K562 (cell line): ENCODE measurements around the gene PRKD2. TPM values are rescaled to one million over a fixed set of nuclear protein-coding genes. Genes with fewer than 3 reads are reported as not detected.

Experiments
- ATAC-seq: fragments of 200-7000 bp; cut with Tn5 transposase; 3 replicates; pipeline ENCODE4 v1.9.1; 2020; ENCODE audit warnings: moderate library complexity
- BruUV-seq: library from RNA; stranded (reverse); fragments of 400-500 nt; replicated peaks from 2 replicates; lab custom pipeline; 2021; lab: Mats Ljungman, UMichigan
- CTCF ChIA-PET: fragments of 300-600 bp; formaldehyde crosslinking; extraction: SDS; loops from one replicate; lab custom pipeline; 2021; ENCODE audit warnings: low intra/inter-chr PET ratio; lab: Yijun Ruan, JAX
- POLR2A ChIA-PET: fragments of 300-600, 350-650 bp; sonication (Branson Sonifier 250); formaldehyde crosslinking; extraction: SDS; loops from one replicate; lab custom pipeline; 2021; ENCODE audit warnings: antibody characterized with exemption, inconsistent platforms; lab: Yijun Ruan, JAX
- DNase-seq, 4 experiments: peaks; one replicate each; pipeline versions ENCODE4 v3.0.0 to v3.0.0-alpha.2; 2011 to 2018; ENCODE audit warnings: low spot score in 3 of 4, mixed read lengths in 3 of 4; ENCODE audit errors: extremely low read depth in 1 of 4
- FAIRE-seq: peaks from 2 replicates; lab custom pipeline; 2011; peaks lifted over from hg19 to GRCh38; lab: Jason Lieb, UNC
- H2AFZ ChIP-seq: 2 replicates; pipeline ENCODE4 v1.6.0; 2011; ENCODE audit warnings: low read depth, low read length, control low read depth, inconsistent platforms
- H3K27ac ChIP-seq: fragments of 200-600 bp; 3 replicates; pipeline ENCODE4 v1.8.0; 2011; ENCODE audit warnings: low read depth, mild to moderate bottlenecking, control low read depth, inconsistent platforms, low read length, moderate library complexity, mixed read lengths; ENCODE audit errors: extremely low read depth
- H3K27me3 ChIP-seq, 2 experiments: fragments of 300-600 bp in 1 of 2; 2 replicates in 1 of 2; 3 replicates in 1 of 2; pipeline versions ENCODE4 v1.6.0 to v1.8.0; 2011; ENCODE audit warnings: inconsistent platforms in 2 of 2, low read length in 2 of 2, mild to moderate bottlenecking in 1 of 2, mixed read lengths in 1 of 2, moderate library complexity in 1 of 2; ENCODE audit not compliant: control insufficient read depth in 2 of 2, insufficient read depth in 2 of 2
- H3K36me3 ChIP-seq: fragments of 300-600 bp; 3 replicates; pipeline ENCODE4 v1.8.0; 2011; ENCODE audit warnings: mild to moderate bottlenecking, low read length, inconsistent platforms; ENCODE audit not compliant: control insufficient read depth, insufficient read depth
- H3K4me1 ChIP-seq, 2 experiments: fragments of 200-600 bp in 1 of 2; replicated peaks in 1 of 2; 2 replicates in 1 of 2; 3 replicates in 1 of 2; pipeline versions ENCODE4 v1.5.1 to v1.8.0; 2011; ENCODE audit warnings: inconsistent platforms in 2 of 2, low read length in 2 of 2, mild to moderate bottlenecking in 1 of 2, mixed read lengths in 1 of 2, moderate library complexity in 1 of 2; ENCODE audit not compliant: control insufficient read depth in 2 of 2, insufficient read depth in 2 of 2
- H3K4me2 ChIP-seq: 2 replicates; pipeline ENCODE4 v1.6.1; 2011; ENCODE audit warnings: low read length, control low read depth, inconsistent platforms, mixed read lengths; ENCODE audit not compliant: insufficient read depth
- H3K4me3 ChIP-seq: fragments of 200-600 bp; sonication (generic), shearing (Covaris generic); 2 replicates; pipeline ENCODE4 v1.5.1; 2016; ENCODE audit warnings: control low read depth, inconsistent platforms
- H3K79me2 ChIP-seq: fragments of 200-600 bp; 3 replicates; pipeline ENCODE4 v1.8.0; 2011; ENCODE audit warnings: low read length, inconsistent platforms; ENCODE audit not compliant: control insufficient read depth, insufficient read depth
- H3K9ac ChIP-seq, 2 experiments: 2 replicates each; pipeline versions ENCODE4 v1.6.0 to v1.6.1; 2011; ENCODE audit warnings: low read depth in 2 of 2, low read length in 2 of 2, control low read depth in 1 of 2, inconsistent platforms in 1 of 2, mild to moderate bottlenecking in 1 of 2, mixed read lengths in 1 of 2; ENCODE audit not compliant: insufficient read depth in 1 of 2
- H3K9me1 ChIP-seq: one replicate; pipeline ENCODE4 v1.6.0; 2011; ENCODE audit warnings: inconsistent platforms, mild to moderate bottlenecking, low read length, moderate library complexity; ENCODE audit not compliant: control insufficient read depth, insufficient read depth
- H3K9me3 ChIP-seq: replicated peaks from 2 replicates; pipeline ENCODE4 v1.5.1; 2011; ENCODE audit warnings: low read depth, low read length, inconsistent platforms; ENCODE audit not compliant: control insufficient read depth, insufficient read depth
- H4K20me1 ChIP-seq: replicated peaks from 2 replicates; pipeline ENCODE4 v1.6.1; 2011; ENCODE audit warnings: low read length, inconsistent platforms, mixed read lengths; ENCODE audit not compliant: control insufficient read depth, insufficient read depth
- BCLAF1 ChIP-seq, 2 experiments: fragments of 450-650 bp in 1 of 2; IDR thresholded peaks; 2 replicates each; pipeline ENCODE4 v1.6.1; 2011 to 2017; ENCODE audit warnings: low read depth in 2 of 2, antibody characterized with exemption in 1 of 2, borderline replicate concordance in 1 of 2, low read length in 1 of 2, mild to moderate bottlenecking in 1 of 2, mixed read lengths in 1 of 2; ENCODE audit not compliant: control insufficient read depth in 1 of 2
- CREB1 ChIP-seq, 2 experiments: sonication (generic) in 1 of 2; formaldehyde crosslinking in 1 of 2; IDR thresholded peaks; 2 replicates each; pipeline versions ENCODE4 v1.6.1 to v1.8.0; 2012 to 2022; ENCODE audit warnings: inconsistent platforms in 1 of 2, mild to moderate bottlenecking in 1 of 2, missing genetic modification reagents in 1 of 2, moderate library complexity in 1 of 2
- NR4A1 ChIP-seq, 2 experiments: fragments of 250-450 bp in 1 of 2; fragments of 450-650 bp in 1 of 2; sonication (Bioruptor Pico) in 1 of 2; IDR thresholded peaks; 2 replicates each; pipeline versions ENCODE4 v1.4.0 to v1.6.1; 2016 to 2020; ENCODE audit warnings: mild to moderate bottlenecking in 2 of 2, missing compliant biosample characterization in 1 of 2, missing genetic modification characterization in 1 of 2, moderate library complexity in 1 of 2
- POLR2AphosphoS5 ChIP-seq: IDR thresholded peaks from 2 replicates; pipeline ENCODE4 v1.6.1; 2011; ENCODE audit warnings: mild to moderate bottlenecking, low read depth, low read length, moderate library complexity; ENCODE audit not compliant: control insufficient read depth, insufficient read depth
- ZNF384 ChIP-seq: IDR thresholded peaks from 2 replicates; pipeline ENCODE4 v1.6.1; 2012; ENCODE audit warnings: low read depth, low read length, improper control_type of control experiment
- WGBS: fragments of 100-300 bp; shearing (Covaris generic); methylation state at CpG from one replicate; pipeline ENCODE4 v1.1.6; 2016; ENCODE audit warnings: low coverage, mixed read lengths; ENCODE audit not compliant: insufficient coverage; ENCODE audit errors: missing lambda C conversion rate; 5-methylcytosine and 5-hydroxymethylcytosine counted together
- in situ Hi-C: fragments of 300-500 bp; cut with MboI; formaldehyde crosslinking; loops from 4 replicates; pipeline ENCODE4 v1.15.0; 2018; ENCODE audit warnings: inconsistent platforms, mixed read lengths
- intact Hi-C: fragments of 100-400 bp; cut with micrococcal nuclease; formaldehyde crosslinking; loops from 2 replicates; pipeline ENCODE4 v1.14.2; 2022
- polyA plus RNA-seq, 8 experiments: library from polyadenylated mRNA; depleted of rRNA in 4 of 8; stranded (reverse) in 5 of 8; unstranded in 3 of 8; fragments of >200 nt; fragmentation: Nextera tagmentation in 2 of 8; fragmentation: Illumina TruSeq in 1 of 8; extraction: Ambion mirVana in 2 of 8; extraction: Trizol in 1 of 8; gene quantifications; 2 replicates each; pipeline versions ENCODE4 v1.2.1 to v1.2.3, GENCODE V29; 2011 to 2014; ENCODE audit warnings: inconsistent platforms in 1 of 8, missing spikeins in 1 of 8
- total RNA-seq, 7 experiments: library from RNA; depleted of rRNA in 6 of 7; stranded (reverse); fragments of >200 nt in 6 of 7; fragmentation: Illumina TruSeq in 2 of 7; extraction: Trizol in 2 of 7; gene quantifications; 2 replicates each; pipeline versions ENCODE4 v1.2.1 to v1.2.3, GENCODE V29; 2011 to 2021; ENCODE audit warnings: low replicate concordance in 1 of 7

PRKD2 gene
- total and polyA plus RNA-seq, 9 of the 15 experiments (the other 6 are each of a cell fraction or from before 2014, with no cell fraction given) = 1.8 to 60.0 (median 15.0) TPM

- Histone ChIP-seq H3K4me2 (no peak overlapping the region), H3K79me2 (peaks cover 60% of the 10 kb centered on the region), H3K9me3 (no peaks in the 10 kb centered on the region), H3K4me1 (peaks cover 26 to 68% of the 10 kb centered on the region in 2 experiments), H3K36me3 (peaks cover 99% of the 10 kb centered on the region), H3K9ac (peak overlapping the region in 1 of 2 experiments; percentile 66; a peak in 2 of 4 replicates), H3K4me3 (no peak overlapping the region), H3K27me3 (no peaks in the 10 kb centered on the region), H3K27ac (peak overlapping the region; percentile 75; the same call in 1 of the 3 replicates), H2AFZ (no peak overlapping the region), H4K20me1 (peaks cover 37% of the 10 kb centered on the region), H3K9me1 (peaks cover 8% of the 10 kb centered on the region)
- 93% methylated on average over 6 of the region's 7 CpGs for WGBS
- BruUV-seq = no TSS peak
- DNase-seq = no peak
- ChIA-PET POLR2A (interaction anchor here (0.5 to 2.6 kb wide), 8 partner anchors 7 to 122 kb away, joined by 3 to 10 read pairs (median 6); no protein-coding TSS in a partner anchor), CTCF (interaction anchor here (1.4 kb wide), 1 partner anchor 199 kb away, joined by 4 read pairs; no protein-coding TSS in a partner anchor)
- ATAC-seq = no peak
- in situ Hi-C loops (no loop called here), intact Hi-C loops (no loop called here)
- FAIRE-seq = no peak
- TF ChIP-seq NR4A1 (CRISPR knock-in tag; IDR thresholded peaks at IDR 0.05) = no peak
- no peak for TF ChIP-seq NR4A1 (tag; IDR thresholded peaks at IDR 0.05)
Observed at GRCh38 chr19:46729696-46730095, 12.8 kb upstream of the PRKD2 start.

GRCh38 chr19:46728693-46729339 is 11.9 kb upstream of the PRKD2 start:
- H3K27me3 ChIP-seq = no peaks in the 10 kb centered on the region
- peak; percentile 86 to 87 (median 86) for DNase-seq
- FAIRE-seq = peak; percentile 88
- 38% methylated on average over 19 of the region's 20 CpGs for WGBS
- H3K9ac ChIP-seq = peak overlapping the region in 1 of 2 experiments; percentile 66; a peak in 2 of 4 replicates
- no peak overlapping the region for H3K4me2 ChIP-seq
- no peak overlapping the region for H3K4me3 ChIP-seq
- in situ Hi-C loops (no loop called here), intact Hi-C loops (no loop called here)
- H3K9me3 ChIP-seq = no peaks in the 10 kb centered on the region
- peaks cover 98% of the 10 kb centered on the region for H3K36me3 ChIP-seq
- ATAC-seq = peak; percentile 91
- H3K27ac ChIP-seq = no peak overlapping the region; the same call in 2 of the 3 replicates
- POLR2A ChIA-PET = interaction anchor here (0.5 to 2.6 kb wide), 8 partner anchors 8 to 121 kb away, joined by 3 to 10 read pairs (median 6); no protein-coding TSS in a partner anchor
- H3K79me2 ChIP-seq = peaks cover 56% of the 10 kb centered on the region
- peaks cover 8% of the 10 kb centered on the region for H3K9me1 ChIP-seq
- H2AFZ ChIP-seq = no peak overlapping the region
- H3K4me1 ChIP-seq = peaks cover 26 to 72% of the 10 kb centered on the region in 2 experiments
- CTCF ChIA-PET = interaction anchor here (1.1 to 2.1 kb wide), 3 partner anchors 24 to 199 kb away, joined by 4 to 12 read pairs (median 5); no protein-coding TSS in a partner anchor
- peaks cover 39% of the 10 kb centered on the region for H4K20me1 ChIP-seq
- BruUV-seq = no TSS peak
- TF ChIP-seq CREB1 (IDR thresholded peaks at IDR 0.05) = no peak
- TF ChIP-seq CREB1 (CRISPR knock-in tag; IDR thresholded peaks at IDR 0.05) = 0 out of 2 replicates have a peak, but pooled peaks have one; percentile 37
- 0 out of 2 replicates have a peak, but pooled peaks have one; percentile 17 for TF ChIP-seq POLR2AphosphoS5
- TF ChIP-seq BCLAF1 (IDR thresholded peaks at IDR 0.05; ENCODE audit: borderline replicate concordance in 1 of 2, control insufficient read depth in 1 of 2, low read depth in 2 of 2, low read length in 1 of 2) = no peak
- TF ChIP-seq ZNF384 = 0 out of 2 replicates have a peak, but pooled peaks have one; percentile 25
